GM19351 (cell line): Measurements from ENCODE around the gene PPP2R1A.
A peak's percentile ranks its signal among the peaks of the same experiment; 100 is the strongest.

Source experiments
- ATAC-seq: cut with Tn5 transposase; IDR thresholded peaks from one replicate; pipeline ENCODE4 v1.9.1; 2021; ENCODE audit warnings: mild to moderate bottlenecking, moderate library complexity; ENCODE audit not compliant: unreplicated experiment

The PPP2R1A gene

GRCh38 chr19:52189735-52190486 is at the start of gene PPP2R1A:
PPP2R1A (plus strand) TSS chr19:52190052; CDS start chr19:52190097, 45 bp downstream.
- peak; percentile 87 for ATAC-seq

- no peak for ATAC-seq
Observed at GRCh38 chr19:52141203-52141602, 48.6 kb upstream of the PPP2R1A start.

GRCh38 chr19:52142001-52142595 is 47.8 kb upstream of the PPP2R1A start:
- ATAC-seq = no peak

GRCh38 chr19:52148256-52148655 is 41.6 kb upstream of the PPP2R1A start:
- ATAC-seq = no peak

GRCh38 chr19:52155596-52156359 is 34.1 kb upstream of the PPP2R1A start:
- ATAC-seq = no peak

- no peak for ATAC-seq
Observed at GRCh38 chr19:52170304-52170703, 19.5 kb upstream of the PPP2R1A start.

GRCh38 chr19:52170863-52171320 is 19.0 kb upstream of the PPP2R1A start:
- ATAC-seq = no peak

GRCh38 chr19:52171321-52172169 is 18.3 kb upstream of the PPP2R1A start, which contains the start of gene ZNF836:
ZNF836 (minus strand) TSS chr19:52171621; CDS start chr19:52168072, 3,549 bp downstream.
- ATAC-seq = no peak

- ATAC-seq = no peak
Observed at GRCh38 chr19:52172347-52172746, 17.5 kb upstream of the PPP2R1A start.

GRCh38 chr19:52176574-52176973 is 13.3 kb upstream of the PPP2R1A start:
- ATAC-seq = no peak

GRCh38 chr19:52187407-52187806 is 2.4 kb upstream of the PPP2R1A start:
- ATAC-seq = no peak

GRCh38 chr19:52188822-52189734 is 774 bp upstream of the PPP2R1A start:
- ATAC-seq = peak; percentile 14

- no peak for ATAC-seq
Observed at GRCh38 chr19:52190487-52191293, 838 bp downstream of the PPP2R1A start.

- no peak for ATAC-seq
Observed at GRCh38 chr19:52191389-52191788, 1.5 kb downstream of the PPP2R1A start.

GRCh38 chr19:52191951-52192350 is 2.1 kb downstream of the PPP2R1A start:
- no peak for ATAC-seq

- ATAC-seq = no peak
Observed at GRCh38 chr19:52196256-52196967, 6.6 kb downstream of the PPP2R1A start.

GRCh38 chr19:52197964-52198363 is 8.1 kb downstream of the PPP2R1A start:
- ATAC-seq = no peak

- no peak for ATAC-seq
Observed at GRCh38 chr19:52198678-52199077, 8.8 kb downstream of the PPP2R1A start.
